Liver (tissue), 9 donors: ENCODE results near the gene IQCE. TPM values are rescaled to one million over a fixed set of nuclear protein-coding genes. Genes with fewer than 3 reads are reported as not detected.

Experiments used
- DNase-seq: peaks from one replicate; pipeline ENCODE4 v3.0.0-alpha.2; 2017; ENCODE audit warnings: low spot score
- H3K27ac ChIP-seq, 2 donors: one replicate each; pipeline ENCODE4 v1.7.0; 2013; ENCODE audit warnings: inconsistent platforms in 2 of 2, low read length in 2 of 2, control low read depth in 1 of 2, low read depth in 1 of 2, mild to moderate bottlenecking in 1 of 2
- H3K27me3 ChIP-seq, 4 donors: one replicate each; pipeline versions ENCODE4 v1.6.1 to v1.7.0; 2013; ENCODE audit warnings: low read length in 3 of 4, inconsistent platforms in 1 of 4, mild to moderate bottlenecking in 1 of 4, moderate library complexity in 1 of 4; ENCODE audit not compliant: control insufficient read depth in 4 of 4, insufficient read depth in 4 of 4
- H3K36me3 ChIP-seq, 4 donors: one replicate each; pipeline versions ENCODE4 v1.6.1 to v1.7.0; 2013; ENCODE audit warnings: low read length in 3 of 4, mild to moderate bottlenecking in 3 of 4, low read depth in 1 of 4, moderate library complexity in 1 of 4; ENCODE audit not compliant: control insufficient read depth in 4 of 4, insufficient read depth in 3 of 4
- H3K4me1 ChIP-seq, 4 donors: one replicate each; pipeline versions ENCODE4 v1.6.1 to v1.7.0; 2013; ENCODE audit warnings: low read length in 3 of 4, mild to moderate bottlenecking in 3 of 4, moderate library complexity in 1 of 4; ENCODE audit not compliant: control insufficient read depth in 4 of 4, insufficient read depth in 4 of 4
- H3K4me3 ChIP-seq, 3 donors: one replicate each; pipeline versions ENCODE4 v1.6.1 to v1.7.0; 2013; ENCODE audit warnings: low read length in 3 of 3, control low read depth in 1 of 3, low read depth in 1 of 3, mild to moderate bottlenecking in 1 of 3
- H3K9ac ChIP-seq, 2 donors: one replicate each; pipeline ENCODE4 v1.7.0; 2013; ENCODE audit warnings: low read length in 2 of 2, mild to moderate bottlenecking in 2 of 2, moderate library complexity in 2 of 2, control low read depth in 1 of 2, low read depth in 1 of 2
- H3K9me3 ChIP-seq, 4 donors: one replicate each; pipeline versions ENCODE4 v1.6.1 to v1.7.0; 2013; ENCODE audit warnings: low read length in 3 of 4; ENCODE audit not compliant: control insufficient read depth in 4 of 4
- ATF3 ChIP-seq: IDR thresholded peaks from 2 replicates; pipeline ENCODE4 v1.6.1; 2016; ENCODE audit warnings: antibody characterized with exemption
- CTCF ChIP-seq: fragments of 150-350 bp; IDR thresholded peaks from 2 replicates; pipeline ENCODE4 v1.5.1; 2017; ENCODE audit warnings: improper control_type of control experiment, low read depth, low read length; ENCODE audit not compliant: missing input control
- EGR1 ChIP-seq, 2 donors: IDR thresholded peaks; 2 replicates each; pipeline ENCODE4 v1.6.1; 2016 to 2018; ENCODE audit warnings: antibody characterized with exemption in 2 of 2, low read depth in 2 of 2
- FOXA1 ChIP-seq: IDR thresholded peaks from 2 replicates; pipeline ENCODE4 v1.6.1; 2016; ENCODE audit warnings: antibody characterized with exemption
- FOXA2 ChIP-seq: IDR thresholded peaks from 2 replicates; pipeline ENCODE4 v1.6.1; 2016; ENCODE audit warnings: antibody characterized with exemption
- GABPA ChIP-seq, 2 donors: IDR thresholded peaks in 1 of 2; conservative IDR thresholded peaks in 1 of 2; 2 replicates each; pipeline ENCODE4 v1.6.1; 2016; ENCODE audit warnings: antibody characterized with exemption in 2 of 2, mild to moderate bottlenecking in 1 of 2, moderate library complexity in 1 of 2
- HNF4A ChIP-seq, 2 donors: conservative IDR thresholded peaks; 2 replicates each; pipeline ENCODE4 v1.6.1; 2016; ENCODE audit warnings: antibody characterized with exemption in 2 of 2, mild to moderate bottlenecking in 2 of 2
- HNF4G ChIP-seq: IDR thresholded peaks from 2 replicates; pipeline ENCODE4 v1.6.1; 2016; ENCODE audit warnings: antibody characterized with exemption
- JUND ChIP-seq, 2 donors: IDR thresholded peaks; 2 replicates each; pipeline ENCODE4 v1.6.1; 2016; ENCODE audit warnings: antibody characterized with exemption in 2 of 2
- MAX ChIP-seq: IDR thresholded peaks from 2 replicates; pipeline ENCODE4 v1.6.1; 2016; ENCODE audit warnings: antibody characterized with exemption
- NR2F2 ChIP-seq: IDR thresholded peaks from 2 replicates; pipeline ENCODE4 v1.6.1; 2016; ENCODE audit warnings: antibody characterized with exemption
- RAD21 ChIP-seq, 2 donors: IDR thresholded peaks; 2 replicates each; pipeline ENCODE4 v1.6.1; 2016; ENCODE audit warnings: antibody characterized with exemption in 2 of 2, mild to moderate bottlenecking in 2 of 2
- REST ChIP-seq: IDR thresholded peaks from 2 replicates; pipeline ENCODE4 v1.6.1; 2016; ENCODE audit warnings: antibody characterized with exemption, mild to moderate bottlenecking
- RXRA ChIP-seq, 2 donors: IDR thresholded peaks; 2 replicates each; pipeline ENCODE4 v1.6.1; 2017 to 2018; ENCODE audit warnings: antibody characterized with exemption in 2 of 2, mild to moderate bottlenecking in 1 of 2
- SP1 ChIP-seq: IDR thresholded peaks from 2 replicates; pipeline ENCODE4 v1.6.1; 2018; ENCODE audit warnings: antibody characterized with exemption, mild to moderate bottlenecking
- TAF1 ChIP-seq: conservative IDR thresholded peaks from 2 replicates; pipeline ENCODE4 v1.6.1; 2016; ENCODE audit warnings: antibody characterized with exemption, mild to moderate bottlenecking
- YY1 ChIP-seq: IDR thresholded peaks from 2 replicates; pipeline ENCODE4 v1.6.1; 2016; ENCODE audit warnings: antibody characterized with exemption, mild to moderate bottlenecking
- ZBTB33 ChIP-seq: IDR thresholded peaks from 2 replicates; pipeline ENCODE4 v1.6.1; 2016; ENCODE audit warnings: antibody characterized with exemption
- WGBS: extraction: QIAGEN DNeasy Blood & Tissue Kit; methylation state at CpG from one replicate; pipeline ENCODE4 v1.1.7; 2013; 5-methylcytosine and 5-hydroxymethylcytosine counted together
- polyA plus RNA-seq, 2 donors: library from polyadenylated mRNA; stranded (reverse) in 1 of 2; unstranded in 1 of 2; fragments of 200-250 nt in 1 of 2; fragments of >200 nt in 1 of 2; fragmentation: Nextera tagmentation in 1 of 2; extraction: Ambion mirVana in 1 of 2; gene quantifications; one replicate each; pipeline versions ENCODE4 v1.2.1 to v1.2.3, GENCODE V29; 2013 to 2015
- total RNA-seq, 2 donors: library from RNA; depleted of rRNA; stranded (reverse); fragments of >200 nt; gene quantifications; one replicate each; pipeline ENCODE4 v1.2.3, GENCODE V29; 2014
- donor health status: healthy.
- donor health status: healthy.
- donor health status: healthy.
- donor health status: healthy.
- donor health status: healthy.

IQCE gene
- total and polyA plus RNA-seq, 4 donors = 2.1 to 5.9 (median 3.6) TPM

GRCh38 chr7:2629746-2630681 is 71.2 kb downstream of the IQCE start:
- H3K4me3 ChIP-seq = no peak overlapping the region
- H3K9ac ChIP-seq = peak overlapping the region; percentile 19 to 71
- DNase-seq = peak; percentile 54
- peak overlapping the region; percentile 97 to 99 for H3K27ac ChIP-seq
- H3K9me3 ChIP-seq = no peaks in the 10 kb centered on the region
- no peaks in the 10 kb centered on the region for H3K36me3 ChIP-seq
- H3K27me3 ChIP-seq = no peaks in the 10 kb centered on the region
- TF ChIP-seq HNF4A (conservative IDR thresholded peaks at IDR 0.05) (peak; percentile 93), YY1 (peak; percentile 77), HNF4G (peak; percentile 90), SP1 (peak; percentile 98), FOXA2 (peak; percentile 29), CTCF (no peak), MAX (peak; percentile 98), REST (peak; percentile 48), RAD21 (IDR thresholded peaks at IDR 0.05) (peak; percentile 43 to 44), JUND (IDR thresholded peaks at IDR 0.05) (peak; percentile 37 to 60), ZBTB33 (peak; percentile 87), EGR1 (IDR thresholded peaks at IDR 0.05; ENCODE audit: low read depth in 2 of 2) (peak; percentile 56 to 67), NR2F2 (peak; percentile 34), RXRA (IDR thresholded peaks at IDR 0.05) (peak; percentile 84 to 88), ATF3 (peak; percentile 8), TAF1 (peak; percentile 30), FOXA1 (no peak), GABPA (IDR thresholded peaks at IDR 0.05 in 1 of 2, conservative IDR thresholded peaks at IDR 0.05 in 1 of 2) (peak in 1 of 2 donors; percentile 65)
- H3K4me1 ChIP-seq = peaks cover 10 to 49% (median 29%) of the 10 kb centered on the region in 4 donors
- WGBS = 27% methylated on average over 21 of the region's 21 CpGs
